Measurements from ENCODE around the gene NDRG2. TPM values are rescaled to one million over a fixed set of nuclear protein-coding genes. Genes with fewer than 3 reads are reported as not detected.

The NDRG2 gene
- total and polyA plus RNA-seq, 2 donors (not counting 1 experiment from before 2014, with no cell fraction given) = 0.32 to 0.50 TPM

GRCh38 chr14:21025371-21026273, 761 bp upstream of the NDRG2 start:
- peaks cover 56% of the 10 kb centered on the region for H3K27me3 ChIP-seq (ENCODE audit: control insufficient read depth, insufficient read depth, low read length)
- no peak overlapping the region for H3K27ac ChIP-seq (ENCODE audit: insufficient read depth, low read length)
- no peak for DNase-seq (ENCODE audit: low read depth in 2 of 2)

GRCh38 chr14:21023817-21024584, 860 bp downstream of the NDRG2 start:
- no peak overlapping the region for H3K4me2 ChIP-seq (ENCODE audit: extremely low read depth, insufficient read depth, low read length)
- no peaks in the 10 kb centered on the region for H3K9me3 ChIP-seq (ENCODE audit: control insufficient read depth, insufficient read depth, low read depth, low read length)
- H4K20me1 ChIP-seq (ENCODE audit: control insufficient read depth, extremely low read depth, insufficient read depth, low read length) = no peaks in the 10 kb centered on the region
- no peaks in the 10 kb centered on the region for H3K4me1 ChIP-seq (ENCODE audit: control insufficient read depth, extremely low read depth, insufficient read depth, low read length)
- H3K4me3 ChIP-seq (replicated peaks in 1 of 4; ENCODE audit: control extremely low read depth in 1 of 4, insufficient read depth in 1 of 4, low read depth in 3 of 4, low read length in 4 of 4) = peak overlapping the region in 2 of 4 experiments; percentile 12 to 29
- no peaks in the 10 kb centered on the region for H3K36me3 ChIP-seq (ENCODE audit: control insufficient read depth, insufficient read depth, low read length)
- H3K79me2 ChIP-seq (ENCODE audit: control insufficient read depth, insufficient read depth, low read length) = no peaks in the 10 kb centered on the region
- no peak for DNase-seq (ENCODE audit: low read depth in 2 of 2)
- H2AFZ ChIP-seq (ENCODE audit: low read length) = no peak overlapping the region
- peaks cover 56% of the 10 kb centered on the region for H3K27me3 ChIP-seq (ENCODE audit: control insufficient read depth, insufficient read depth, low read length)
- H3K27ac ChIP-seq (ENCODE audit: insufficient read depth, low read length) = no peak overlapping the region
- TF ChIP-seq EZH2 (IDR thresholded peaks at IDR 0.05; ENCODE audit: low read length, missing control alignments) (no peak), CTCF (conservative IDR thresholded peaks at IDR 0.05 in 1 of 2, IDR thresholded peaks at IDR 0.05 in 1 of 2; ENCODE audit: low read depth in 1 of 2, low read length in 2 of 2) (no peak)
- no peak overlapping the region for H3K9ac ChIP-seq (ENCODE audit: insufficient read depth, low read length)

More at GRCh38 chr14:21025371-21026273, 761 bp upstream of the NDRG2 start:
- Histone ChIP-seq H3K79me2 (ENCODE audit: control insufficient read depth, insufficient read depth, low read length) (no peaks in the 10 kb centered on the region), H3K4me2 (ENCODE audit: extremely low read depth, insufficient read depth, low read length) (no peak overlapping the region), H2AFZ (ENCODE audit: low read length) (no peak overlapping the region), H3K9me3 (ENCODE audit: control insufficient read depth, insufficient read depth, low read depth, low read length) (no peaks in the 10 kb centered on the region), H3K36me3 (ENCODE audit: control insufficient read depth, insufficient read depth, low read length) (no peaks in the 10 kb centered on the region), H3K4me3 (replicated peaks in 1 of 4; ENCODE audit: control extremely low read depth in 1 of 4, insufficient read depth in 1 of 4, low read depth in 3 of 4, low read length in 4 of 4) (peak overlapping the region in 2 of 4 experiments; percentile 33 to 40), H3K4me1 (ENCODE audit: control insufficient read depth, extremely low read depth, insufficient read depth, low read length) (no peaks in the 10 kb centered on the region), H4K20me1 (ENCODE audit: control insufficient read depth, extremely low read depth, insufficient read depth, low read length) (no peaks in the 10 kb centered on the region), H3K9ac (ENCODE audit: insufficient read depth, low read length) (no peak overlapping the region)
- no peak for TF ChIP-seq CTCF (conservative IDR thresholded peaks at IDR 0.05 in 1 of 2, IDR thresholded peaks at IDR 0.05 in 1 of 2; ENCODE audit: low read depth in 1 of 2, low read length in 2 of 2)
- peak; percentile 53 for TF ChIP-seq EZH2 (IDR thresholded peaks at IDR 0.05; ENCODE audit: low read length, missing control alignments)

- H2AFZ ChIP-seq (ENCODE audit: low read length) = no peak overlapping the region
- H3K36me3 ChIP-seq (ENCODE audit: control insufficient read depth, insufficient read depth, low read length) = no peaks in the 10 kb centered on the region
- DNase-seq (ENCODE audit: low read depth in 2 of 2) = no peak
- peaks cover 56% of the 10 kb centered on the region for H3K27me3 ChIP-seq (ENCODE audit: control insufficient read depth, insufficient read depth, low read length)
- no peak overlapping the region for H3K27ac ChIP-seq (ENCODE audit: insufficient read depth, low read length)
- H3K4me2 ChIP-seq (ENCODE audit: extremely low read depth, insufficient read depth, low read length) = no peak overlapping the region
- no peaks in the 10 kb centered on the region for H3K9me3 ChIP-seq (ENCODE audit: control insufficient read depth, insufficient read depth, low read depth, low read length)
- H3K79me2 ChIP-seq (ENCODE audit: control insufficient read depth, insufficient read depth, low read length) = no peaks in the 10 kb centered on the region
- H3K4me1 ChIP-seq (ENCODE audit: control insufficient read depth, extremely low read depth, insufficient read depth, low read length) = no peaks in the 10 kb centered on the region
- TF ChIP-seq EZH2 (IDR thresholded peaks at IDR 0.05; ENCODE audit: low read length, missing control alignments) = peak; percentile 75
- TF ChIP-seq CTCF (conservative IDR thresholded peaks at IDR 0.05 in 1 of 2, IDR thresholded peaks at IDR 0.05 in 1 of 2; ENCODE audit: low read depth in 1 of 2, low read length in 2 of 2) = no peak
- no peak overlapping the region for H3K9ac ChIP-seq (ENCODE audit: insufficient read depth, low read length)
- H3K4me3 ChIP-seq (replicated peaks in 1 of 4; ENCODE audit: control extremely low read depth in 1 of 4, insufficient read depth in 1 of 4, low read depth in 3 of 4, low read length in 4 of 4) = no peak overlapping the region
- no peaks in the 10 kb centered on the region for H4K20me1 ChIP-seq (ENCODE audit: control insufficient read depth, extremely low read depth, insufficient read depth, low read length)
Observed at GRCh38 chr14:21023174-21023573, 1.7 kb downstream of the NDRG2 start.

All from fibroblast of lung (primary cell).